Epidermal melanocyte (primary cell): ENCODE data around the gene ETFB.

ENCODE experiments used
- DNase-seq: peaks from one replicate; pipeline ENCODE4 v3.0.0; 2011; ENCODE audit warnings: low spot score; ENCODE audit not compliant: insufficient read length

The ETFB gene

GRCh38 chr19:51295382-51296126 lies 70.6 kb downstream of the ETFB start:
- no peak for DNase-seq
